HL-60 (cell line): ENCODE results near the gene CARD19.

ENCODE experiments used
- CTCF ChIP-seq: IDR thresholded peaks from one replicate; pipeline ENCODE4 v1.5.1; 2011; ENCODE audit warnings: low read length, control low read depth, inconsistent platforms; ENCODE audit not compliant: insufficient read depth
- GABPA ChIP-seq: IDR thresholded peaks from 2 replicates; pipeline ENCODE4 v1.6.1; 2012; ENCODE audit warnings: low read depth
- POLR2AphosphoS5 ChIP-seq: IDR thresholded peaks from 2 replicates; pipeline ENCODE4 v1.6.1; 2012; ENCODE audit warnings: low read depth
- REST ChIP-seq: IDR thresholded peaks from 2 replicates; pipeline ENCODE4 v1.6.1; 2012; ENCODE audit warnings: low read depth; ENCODE audit not compliant: insufficient replicate concordance

GRCh38 chr9:93077811-93078210 lies 18.2 kb upstream of the CARD19 start:
- no peak for TF ChIP-seq CTCF
- no peak for TF ChIP-seq REST
- TF ChIP-seq POLR2AphosphoS5: no peak
- no peak for TF ChIP-seq GABPA
